H1 (cell line): ENCODE results near the gene MGRN1. TPM values are rescaled to one million over a fixed set of nuclear protein-coding genes. Genes with fewer than 3 reads are reported as not detected.

Experiments used
- KDM4A ChIP-seq: IDR thresholded peaks from one replicate; pipeline ENCODE4 v1.7.1; 2012; ENCODE audit warnings: low read depth, mild to moderate bottlenecking, moderate library complexity, low read length, inconsistent platforms; ENCODE audit not compliant: severe bottlenecking
- SIN3A ChIP-seq, 2 experiments: IDR thresholded peaks in 1 of 2; conservative IDR thresholded peaks in 1 of 2; 2 replicates each; pipeline ENCODE4 v1.6.1; 2011 to 2012; ENCODE audit warnings: low read length in 2 of 2, improper control_type of control experiment in 1 of 2, low read depth in 1 of 2, mild to moderate bottlenecking in 1 of 2
- SP4 ChIP-seq: IDR thresholded peaks from 2 replicates; pipeline ENCODE4 v1.6.1; 2012; ENCODE audit warnings: low read length, inconsistent platforms
- polyA plus RNA-seq, 7 experiments: library from polyadenylated mRNA; depleted of rRNA in 3 of 7; stranded (reverse) in 5 of 7; unstranded in 2 of 7; fragments of >200 nt in 5 of 7; fragments of 200-250 nt in 2 of 7; gene quantifications; 1 replicate in 5 of 7; 2 replicates in 1 of 7; 4 replicates in 1 of 7; pipeline versions ENCODE4 v1.2.1 to v1.2.3, GENCODE V29; 2011 to 2013; ENCODE audit warnings: missing spikeins in 2 of 7, mixed read lengths in 2 of 7
- total RNA-seq: library from RNA; stranded (reverse); fragmentation: NEBNext Ultra II Directional; extraction: Animal tissue kit (Norgen Biotek cat#: 25700); gene quantifications from 2 replicates; pipeline ENCODE4 v1.2.1, GENCODE V29; 2021

Gene MGRN1
- total and polyA plus RNA-seq, 2 of the 8 experiments (the other 6 are each of a cell fraction or from before 2014, with no cell fraction given), result 15.0 to 82.3 TPM

DNA sequence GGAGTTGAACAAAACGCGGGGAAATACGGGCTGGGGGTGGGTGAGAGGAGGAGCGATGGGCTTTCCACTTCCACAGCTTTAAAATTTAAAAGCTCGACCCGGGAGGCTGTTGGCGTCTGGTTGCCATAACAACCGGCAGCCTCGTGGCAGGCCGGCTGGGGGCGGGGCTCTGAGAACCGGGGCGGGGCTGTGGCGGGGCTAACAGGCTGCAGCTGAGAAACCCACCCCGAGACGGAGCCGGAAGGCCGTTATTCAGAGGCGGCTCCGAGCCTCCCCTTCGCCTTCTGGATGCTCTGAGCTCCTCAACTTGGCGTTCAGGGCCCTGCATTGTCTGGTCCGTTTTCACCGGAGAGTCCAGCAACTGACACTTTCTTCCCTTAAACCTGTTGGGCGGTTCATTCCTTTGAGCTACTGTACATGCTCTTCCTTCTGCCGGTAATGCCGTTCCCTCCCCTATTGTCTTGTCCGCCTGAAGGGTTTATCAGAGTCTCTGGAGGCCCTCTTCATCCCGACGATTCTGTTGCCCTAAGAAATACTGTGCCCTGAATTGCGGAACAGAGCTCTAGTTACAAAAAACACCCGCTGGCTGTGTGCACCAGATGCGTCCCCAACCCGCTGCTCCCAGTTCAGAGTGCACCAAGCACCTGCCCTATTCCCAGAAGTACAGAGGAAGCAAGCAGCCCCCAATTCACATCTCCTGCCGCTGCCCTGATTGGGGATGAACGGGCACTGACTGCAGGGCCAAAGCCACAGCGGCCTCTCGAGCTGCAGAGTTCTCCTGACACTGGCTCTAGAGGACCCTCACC is 110.3 kb downstream of the MGRN1 start (continued):
- peak; percentile 24 for TF ChIP-seq KDM4A
- TF ChIP-seq SP4, result peak; percentile 10; the same call in 1 of the 2 replicates
- peak; percentile 91 to 95 for TF ChIP-seq SIN3A (conservative IDR thresholded peaks at IDR 0.05 in 1 of 2, IDR thresholded peaks at IDR 0.05 in 1 of 2; ENCODE audit: low read depth in 1 of 2, low read length in 2 of 2)
- TF ChIP-seq, all 59 proteins: peak for 8
